ENCODE data around the gene ITIH4. TPM values are rescaled to one million over a fixed set of nuclear protein-coding genes. Genes with fewer than 3 reads are reported as not detected.
A peak's percentile ranks its signal among the peaks of the same experiment; 100 is the strongest.

ITIH4 gene
- polyA plus RNA-seq, 1 experiment, result 1.4 TPM

- ChIA-PET POLR2A (no interaction called here), CTCF (interaction anchor here (1.1 to 1.9 kb wide), 4 partner anchors 24 to 80 kb away, joined by 3 to 7 read pairs (median 4); no protein-coding TSS in a partner anchor)
- no peak for DNase-seq (ENCODE audit: low read depth)
- H3K27me3 ChIP-seq (ENCODE audit: control insufficient read depth, insufficient read depth, low read length), result no peaks in the 10 kb centered on the region
- H3K36me3 ChIP-seq (ENCODE audit: control insufficient read depth, insufficient read depth, low read length), result no peaks in the 10 kb centered on the region
- H3K4me3 ChIP-seq (ENCODE audit: low read depth, low read length), result no peak overlapping the region
- TF ChIP-seq CTCF (IDR thresholded peaks at IDR 0.05; ENCODE audit: insufficient read depth, low read depth, low read length), result no peak
Observed at GRCh38 chr3:52822363-52822762, 8.1 kb downstream of the ITIH4 start.

GRCh38 chr3:52820736-52821135 is 9.7 kb downstream of the ITIH4 start:
- DNase-seq (ENCODE audit: low read depth), result no peak
- CTCF ChIA-PET, result interaction anchor here (0.6 to 1.9 kb wide), 17 partner anchors 9 to 1045 kb away, joined by 3 to 10 read pairs (median 4); partner anchors contain the start of gene MUSTN1
- Histone ChIP-seq H3K27me3 (ENCODE audit: control insufficient read depth, insufficient read depth, low read length) (no peaks in the 10 kb centered on the region; the same call in 1 of the 2 replicates), H3K36me3 (ENCODE audit: control insufficient read depth, insufficient read depth, low read length) (no peaks in the 10 kb centered on the region), H3K4me3 (ENCODE audit: low read depth, low read length) (no peak overlapping the region)
- POLR2A ChIA-PET, result no interaction called here
- TF ChIP-seq CTCF (IDR thresholded peaks at IDR 0.05; ENCODE audit: insufficient read depth, low read depth, low read length), result peak; percentile 74

GRCh38 chr3:52819936-52820335 is 10.5 kb downstream of the ITIH4 start:
- ChIA-PET POLR2A (no interaction called here), CTCF (interaction anchor here (0.7 to 1.9 kb wide), 11 partner anchors 8 to 78 kb away, joined by 3 to 10 read pairs (median 4); partner anchors contain the start of gene MUSTN1)
- Histone ChIP-seq H3K36me3 (ENCODE audit: control insufficient read depth, insufficient read depth, low read length) (no peaks in the 10 kb centered on the region), H3K4me3 (ENCODE audit: low read depth, low read length) (no peak overlapping the region), H3K27me3 (ENCODE audit: control insufficient read depth, insufficient read depth, low read length) (no peaks in the 10 kb centered on the region; the same call in 1 of the 2 replicates)
- no peak for DNase-seq (ENCODE audit: low read depth)
- no peak for TF ChIP-seq CTCF (IDR thresholded peaks at IDR 0.05; ENCODE audit: insufficient read depth, low read depth, low read length)

- Histone ChIP-seq H3K4me3 (ENCODE audit: low read depth, low read length) (no peak overlapping the region), H3K27me3 (ENCODE audit: control insufficient read depth, insufficient read depth, low read length) (no peaks in the 10 kb centered on the region; the same call in 1 of the 2 replicates), H3K36me3 (ENCODE audit: control insufficient read depth, insufficient read depth, low read length) (no peaks in the 10 kb centered on the region)
- CTCF ChIA-PET, result no interaction called here
- POLR2A ChIA-PET, result no interaction called here
- TF ChIP-seq CTCF (IDR thresholded peaks at IDR 0.05; ENCODE audit: insufficient read depth, low read depth, low read length), result no peak
- no peak for DNase-seq (ENCODE audit: low read depth)
Observed at GRCh38 chr3:52817860-52818259, 12.6 kb downstream of the ITIH4 start.

GRCh38 chr3:52817221-52817620 is 13.3 kb downstream of the ITIH4 start:
- Histone ChIP-seq H3K4me3 (ENCODE audit: low read depth, low read length) (no peak overlapping the region), H3K27me3 (ENCODE audit: control insufficient read depth, insufficient read depth, low read length) (no peaks in the 10 kb centered on the region; the same call in 1 of the 2 replicates), H3K36me3 (ENCODE audit: control insufficient read depth, insufficient read depth, low read length) (no peaks in the 10 kb centered on the region)
- POLR2A ChIA-PET, result no interaction called here
- no peak for DNase-seq (ENCODE audit: low read depth)
- CTCF ChIA-PET, result no interaction called here
- TF ChIP-seq CTCF (IDR thresholded peaks at IDR 0.05; ENCODE audit: insufficient read depth, low read depth, low read length), result no peak

All from BJ (cell line).